H9 (cell line): ENCODE measurements around the gene SEPTIN2. TPM values are rescaled to one million over a fixed set of nuclear protein-coding genes. Genes with fewer than 3 reads are reported as not detected.

Experiments used
- DNase-seq: peaks from one replicate; pipeline ENCODE4 v3.0.0-alpha.2; 2017
- H2AFZ ChIP-seq: one replicate; pipeline ENCODE4 v1.6.1; 2013; ENCODE audit warnings: mild to moderate bottlenecking, low read length, control low read depth, moderate library complexity
- H2AK5ac ChIP-seq: 2 replicates; pipeline ENCODE4 v1.6.1; 2013; ENCODE audit warnings: low read length, control low read depth, mixed read lengths; ENCODE audit not compliant: insufficient read length
- H2BK120ac ChIP-seq: one replicate; pipeline ENCODE4 v1.6.1; 2013; ENCODE audit warnings: low read depth, mild to moderate bottlenecking, low read length, control low read depth, inconsistent platforms; ENCODE audit not compliant: poor library complexity, severe bottlenecking
- H2BK12ac ChIP-seq: 2 replicates; pipeline ENCODE4 v1.6.1; 2013; ENCODE audit warnings: low read length, control low read depth, mixed read lengths, low read depth; ENCODE audit not compliant: insufficient read length
- H2BK15ac ChIP-seq: 2 replicates; pipeline ENCODE4 v1.6.1; 2013; ENCODE audit warnings: low read depth, low read length, control low read depth
- H2BK20ac ChIP-seq: one replicate; pipeline ENCODE4 v1.6.1; 2013; ENCODE audit warnings: low read depth, mild to moderate bottlenecking, low read length, control low read depth, inconsistent platforms; ENCODE audit not compliant: poor library complexity, severe bottlenecking
- H2BK5ac ChIP-seq: 2 replicates; pipeline ENCODE4 v1.6.1; 2013; ENCODE audit warnings: low read length, control low read depth, mixed read lengths; ENCODE audit not compliant: insufficient read length
- H3K14ac ChIP-seq: 2 replicates; pipeline ENCODE4 v1.6.1; 2013; ENCODE audit warnings: low read length, control low read depth; ENCODE audit not compliant: insufficient read depth
- H3K18ac ChIP-seq: 2 replicates; pipeline ENCODE4 v1.6.1; 2013; ENCODE audit warnings: low read depth, mild to moderate bottlenecking, mixed read lengths, low read length, control low read depth; ENCODE audit not compliant: insufficient read length
- H3K23ac ChIP-seq: 2 replicates; pipeline ENCODE4 v1.6.1; 2013; ENCODE audit warnings: low read length, control low read depth, mixed read lengths, low read depth; ENCODE audit not compliant: insufficient read length
- H3K23me2 ChIP-seq: 2 replicates; pipeline ENCODE4 v1.6.1; 2013; ENCODE audit warnings: low read depth, mild to moderate bottlenecking, mixed read lengths, low read length, control low read depth; ENCODE audit not compliant: insufficient read length, poor library complexity, severe bottlenecking
- H3K27ac ChIP-seq: 2 replicates; pipeline ENCODE4 v1.5.1; 2013; ENCODE audit warnings: low read length, control low read depth, mixed read lengths, low read depth; ENCODE audit not compliant: insufficient read length
- H3K27me3 ChIP-seq: 2 replicates; pipeline ENCODE4 v1.6.1; 2013; ENCODE audit warnings: low read length, control low read depth, inconsistent platforms; ENCODE audit not compliant: insufficient read depth
- H3K4ac ChIP-seq: 2 replicates; pipeline ENCODE4 v1.6.1; 2013; ENCODE audit warnings: low read depth, mild to moderate bottlenecking, control low read depth, inconsistent platforms, low read length, moderate library complexity
- H3K4me1 ChIP-seq: 2 replicates; pipeline ENCODE4 v1.6.1; 2013; ENCODE audit warnings: low read length, control low read depth, inconsistent platforms; ENCODE audit not compliant: insufficient read depth
- H3K4me2 ChIP-seq: 2 replicates; pipeline ENCODE4 v1.6.1; 2013; ENCODE audit warnings: low read length, control low read depth, mixed read lengths; ENCODE audit not compliant: insufficient read length, insufficient read depth
- H3K56ac ChIP-seq: 2 replicates; pipeline ENCODE4 v1.6.1; 2013; ENCODE audit warnings: low read depth, mild to moderate bottlenecking, mixed read lengths, low read length, control low read depth; ENCODE audit not compliant: insufficient read length
- H3K79me1 ChIP-seq: 2 replicates; pipeline ENCODE4 v1.6.1; 2013; ENCODE audit warnings: low read depth, mild to moderate bottlenecking, moderate library complexity, low read length, control low read depth, inconsistent platforms; ENCODE audit not compliant: insufficient read depth, poor library complexity, severe bottlenecking
- H3K79me2 ChIP-seq: 2 replicates; pipeline ENCODE4 v1.6.1; 2013; ENCODE audit warnings: low read length, control low read depth, inconsistent platforms; ENCODE audit not compliant: insufficient read depth
- H3K9ac ChIP-seq: 2 replicates; pipeline ENCODE4 v1.6.1; 2013; ENCODE audit warnings: low read length, control low read depth, mixed read lengths; ENCODE audit not compliant: insufficient read length; ENCODE audit errors: extremely low read depth
- H3K9me3 ChIP-seq: one replicate; pipeline ENCODE4 v1.6.1; 2013; ENCODE audit warnings: low read depth, low read length, inconsistent platforms; ENCODE audit not compliant: control insufficient read depth
- H3T11ph ChIP-seq: one replicate; pipeline ENCODE4 v1.6.1; 2013; ENCODE audit warnings: mild to moderate bottlenecking, low read length, control low read depth, inconsistent platforms
- H4K20me1 ChIP-seq: one replicate; pipeline ENCODE4 v1.6.1; 2013; ENCODE audit not compliant: control insufficient read depth, insufficient read length, insufficient read depth
- H4K5ac ChIP-seq: 2 replicates; pipeline ENCODE4 v1.6.1; 2013; ENCODE audit warnings: low read depth, mild to moderate bottlenecking, mixed read lengths, low read length, control low read depth; ENCODE audit not compliant: insufficient read length
- H4K8ac ChIP-seq: replicated peaks from 2 replicates; pipeline ENCODE4 v1.6.1; 2013; ENCODE audit warnings: low read length, control low read depth, mixed read lengths, low read depth; ENCODE audit not compliant: insufficient read length
- H4K91ac ChIP-seq: 2 replicates; pipeline ENCODE4 v1.6.1; 2013; ENCODE audit warnings: low read depth, mild to moderate bottlenecking, moderate library complexity, mixed read lengths, low read length, control low read depth; ENCODE audit not compliant: insufficient read length
- H3K27ac Mint-ChIP-seq, 3 experiments: 2 replicates in 2 of 3; 3 replicates in 1 of 3; pipeline ENCODE4 v1.8.0; 2020 to 2021; ENCODE audit warnings: mixed read lengths in 3 of 3, mild to moderate bottlenecking in 1 of 3, moderate library complexity in 1 of 3
- H3K27me3 Mint-ChIP-seq: 2 replicates; pipeline ENCODE4 v1.8.0; 2021; ENCODE audit warnings: low read depth, mild to moderate bottlenecking, moderate library complexity, mixed read lengths
- H3K36me3 Mint-ChIP-seq, 3 experiments: 2 replicates in 2 of 3; 3 replicates in 1 of 3; pipeline ENCODE4 v1.8.0; 2020 to 2021; ENCODE audit warnings: low read depth in 3 of 3, mixed read lengths in 3 of 3; ENCODE audit not compliant: insufficient read depth in 1 of 3
- H3K4me1 Mint-ChIP-seq, 2 experiments: 2 replicates each; pipeline ENCODE4 v1.8.0; 2020; ENCODE audit warnings: mixed read lengths in 2 of 2
- H3K4me3 Mint-ChIP-seq, 2 experiments: 2 replicates in 1 of 2; 3 replicates in 1 of 2; pipeline ENCODE4 v1.8.0; 2020 to 2021; ENCODE audit warnings: mild to moderate bottlenecking in 2 of 2, mixed read lengths in 2 of 2, moderate library complexity in 1 of 2
- H3K9me3 Mint-ChIP-seq, 2 experiments: 2 replicates in 1 of 2; 3 replicates in 1 of 2; pipeline ENCODE4 v1.8.0; 2020; ENCODE audit warnings: mild to moderate bottlenecking in 2 of 2, mixed read lengths in 2 of 2, moderate library complexity in 1 of 2
- CTCF ChIP-seq: fragments of 200-600 bp; sonication (generic); conservative IDR thresholded peaks from 3 replicates; pipeline ENCODE4 v1.8.0; 2021; ENCODE audit warnings: antibody characterized with exemption, mild to moderate bottlenecking
- WGBS: extraction: QIAGEN DNeasy Blood & Tissue Kit; methylation state at CpG from one replicate; pipeline ENCODE4 v1.1.7; 2013; ENCODE audit warnings: missing lambda C conversion rate, low lambda C conversion rate, mixed read lengths; ENCODE audit not compliant: insufficient read length; ENCODE audit errors: extremely low coverage; 5-methylcytosine and 5-hydroxymethylcytosine counted together
- total RNA-seq: library from RNA; stranded (reverse); gene quantifications from 2 replicates; pipeline ENCODE4 v1.2.1, GENCODE V29; 2021

SEPTIN2 gene
- total RNA-seq, 1 experiment from 2014 or later: 385 TPM

- Histone ChIP-seq H3K79me1 (peaks cover 5% of the 10 kb centered on the region), H3K9ac (no peak overlapping the region), H3K14ac (no peak overlapping the region), H4K5ac (no peak overlapping the region), H3K9me3 (no peaks in the 10 kb centered on the region), H3K4me1 (no peaks in the 10 kb centered on the region; the same call in 1 of the 2 replicates), H3K79me2 (peaks cover 54% of the 10 kb centered on the region; the same call in 1 of the 2 replicates), H3K18ac (no peak overlapping the region), H3K4me2 (no peak overlapping the region), H3T11ph (no peak overlapping the region), H3K56ac (no peak overlapping the region), H3K27me3 (no peaks in the 10 kb centered on the region), H2BK20ac (no peak overlapping the region), H4K91ac (no peak overlapping the region), H2AFZ (no peak overlapping the region), H3K27ac (no peak overlapping the region), H4K20me1 (no peaks in the 10 kb centered on the region), H3K23ac (no peak overlapping the region), H2BK120ac (no peak overlapping the region), H3K23me2 (no peaks in the 10 kb centered on the region), H4K8ac (no peak overlapping the region), H2BK12ac (no peak overlapping the region), H2BK15ac (no peak overlapping the region), H2BK5ac (no peak overlapping the region), H2AK5ac (no peak overlapping the region), H3K4ac (no peak overlapping the region)
- H3K27ac Mint-ChIP-seq: peak overlapping the region; percentile 65 to 74 (median 68); a peak in 6 of 7 replicates
- peaks cover 19 to 27% of the 10 kb centered on the region in 2 experiments for H3K4me1 Mint-ChIP-seq
- no CpG with 5 or more reads among the region's 13 CpGs for WGBS
- no peak for TF ChIP-seq CTCF
- no peaks in the 10 kb centered on the region; a peak in 1 of 7 replicates for H3K36me3 Mint-ChIP-seq
- no peak for DNase-seq
- no peak overlapping the region for H3K4me3 Mint-ChIP-seq
- H3K27me3 Mint-ChIP-seq: no peaks in the 10 kb centered on the region
- H3K9me3 Mint-ChIP-seq: no peaks in the 10 kb centered on the region
These were observed 12.7 kb upstream of the SEPTIN2 start for GRCh38 chr2:241302759-241303651.
